ENCODE data around the gene ALG1L2.
"Not testable (repeated sequence)": the region's sequence is repeated elsewhere in the genome, so short reads cannot be mapped to it uniquely, and the experiment has no call there.

ALG1L2 gene

DNA sequence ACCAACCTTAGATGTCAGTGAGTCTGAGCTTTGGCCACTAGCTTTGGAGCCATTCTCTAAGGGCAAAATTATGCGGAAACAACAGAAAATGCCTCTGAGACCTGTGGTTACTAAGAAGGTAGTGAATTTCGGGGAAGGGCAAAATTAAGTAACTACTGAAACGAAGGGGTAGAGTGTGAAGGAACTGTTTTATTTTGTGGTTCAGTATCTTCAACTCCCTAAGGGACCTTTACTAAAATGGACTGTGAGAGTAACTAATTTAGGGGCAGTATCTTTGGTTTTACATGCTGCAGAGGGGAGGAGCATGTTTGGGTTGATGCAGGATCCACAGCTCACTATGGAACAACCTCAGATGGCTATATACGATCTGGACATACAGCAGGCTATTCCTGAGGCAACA, 8.0 kb upstream of the ALG1L2 start:
- DNase-seq (ENCODE audit: low spot score) = no peak
- TF ChIP-seq, protein P1, sequence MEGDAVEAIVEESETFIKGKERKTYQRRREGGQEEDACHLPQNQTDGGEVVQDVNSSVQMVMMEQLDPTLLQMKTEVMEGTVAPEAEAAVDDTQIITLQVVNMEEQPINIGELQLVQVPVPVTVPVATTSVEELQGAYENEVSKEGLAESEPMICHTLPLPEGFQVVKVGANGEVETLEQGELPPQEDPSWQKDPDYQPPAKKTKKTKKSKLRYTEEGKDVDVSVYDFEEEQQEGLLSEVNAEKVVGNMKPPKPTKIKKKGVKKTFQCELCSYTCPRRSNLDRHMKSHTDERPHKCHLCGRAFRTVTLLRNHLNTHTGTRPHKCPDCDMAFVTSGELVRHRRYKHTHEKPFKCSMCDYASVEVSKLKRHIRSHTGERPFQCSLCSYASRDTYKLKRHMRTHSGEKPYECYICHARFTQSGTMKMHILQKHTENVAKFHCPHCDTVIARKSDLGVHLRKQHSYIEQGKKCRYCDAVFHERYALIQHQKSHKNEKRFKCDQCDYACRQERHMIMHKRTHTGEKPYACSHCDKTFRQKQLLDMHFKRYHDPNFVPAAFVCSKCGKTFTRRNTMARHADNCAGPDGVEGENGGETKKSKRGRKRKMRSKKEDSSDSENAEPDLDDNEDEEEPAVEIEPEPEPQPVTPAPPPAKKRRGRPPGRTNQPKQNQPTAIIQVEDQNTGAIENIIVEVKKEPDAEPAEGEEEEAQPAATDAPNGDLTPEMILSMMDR (IDR thresholded peaks at IDR 0.05; ENCODE audit: extremely low read depth, missing control alignments) = no peak

DNA sequence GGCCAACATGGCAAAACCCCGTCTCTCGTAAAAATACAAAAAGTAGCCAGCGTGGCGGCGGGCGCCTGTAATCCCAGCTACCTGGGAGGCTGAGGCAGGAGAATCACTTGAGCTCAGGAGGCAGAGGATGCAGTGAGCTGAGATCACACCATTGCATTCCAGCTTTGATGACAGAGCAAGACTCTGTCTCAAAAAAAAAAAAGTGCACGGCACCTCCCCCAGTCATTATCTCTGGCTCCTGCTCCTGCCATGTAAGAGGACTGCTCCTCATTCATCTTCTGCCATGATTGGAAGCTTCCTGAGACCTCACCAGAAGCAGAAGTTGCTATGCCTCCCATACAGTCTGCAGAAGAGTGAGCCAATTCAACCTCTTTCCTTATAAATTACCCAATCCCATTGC, 4.0 kb upstream of the ALG1L2 start:
- TF ChIP-seq, protein P1 (IDR thresholded peaks at IDR 0.05; ENCODE audit: extremely low read depth, missing control alignments) = no peak
- no peak for DNase-seq (ENCODE audit: low spot score)

DNA sequence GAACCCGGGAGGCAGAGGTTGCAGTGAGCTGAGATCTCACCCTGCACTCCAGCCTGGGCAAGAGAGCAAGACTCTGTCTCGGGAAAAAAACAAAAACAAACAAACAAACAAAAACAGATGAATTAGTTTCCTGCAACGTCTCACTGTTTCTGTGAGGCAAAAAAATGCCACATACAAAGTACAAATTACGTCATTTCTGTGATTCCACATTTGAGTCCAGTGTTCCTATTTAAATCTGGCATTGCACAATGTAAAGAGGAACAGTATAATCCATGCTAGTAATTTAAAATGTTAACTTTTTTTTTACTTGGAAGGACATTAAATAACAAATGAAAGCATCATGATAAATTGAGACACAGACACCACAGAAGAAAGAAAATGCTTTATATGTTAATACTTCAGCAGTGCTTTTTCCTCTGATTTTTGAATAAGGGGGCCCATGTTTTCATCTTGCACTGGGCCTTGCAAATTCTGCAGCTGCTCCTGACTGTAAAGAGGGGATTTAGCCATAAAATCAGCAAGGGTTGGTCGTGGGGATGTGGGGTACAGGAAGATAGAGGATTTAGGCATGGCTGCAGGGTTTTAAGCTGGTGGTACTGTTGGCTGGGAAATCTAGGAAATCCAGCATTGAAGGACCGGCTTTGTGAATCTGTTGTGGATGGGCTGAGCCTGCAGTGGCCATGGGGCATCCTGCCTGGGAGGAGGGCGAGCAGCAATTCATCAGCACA, 1.9 kb downstream of the ALG1L2 start:
- DNase-seq (ENCODE audit: low spot score) = not testable (repeated sequence)

DNA sequence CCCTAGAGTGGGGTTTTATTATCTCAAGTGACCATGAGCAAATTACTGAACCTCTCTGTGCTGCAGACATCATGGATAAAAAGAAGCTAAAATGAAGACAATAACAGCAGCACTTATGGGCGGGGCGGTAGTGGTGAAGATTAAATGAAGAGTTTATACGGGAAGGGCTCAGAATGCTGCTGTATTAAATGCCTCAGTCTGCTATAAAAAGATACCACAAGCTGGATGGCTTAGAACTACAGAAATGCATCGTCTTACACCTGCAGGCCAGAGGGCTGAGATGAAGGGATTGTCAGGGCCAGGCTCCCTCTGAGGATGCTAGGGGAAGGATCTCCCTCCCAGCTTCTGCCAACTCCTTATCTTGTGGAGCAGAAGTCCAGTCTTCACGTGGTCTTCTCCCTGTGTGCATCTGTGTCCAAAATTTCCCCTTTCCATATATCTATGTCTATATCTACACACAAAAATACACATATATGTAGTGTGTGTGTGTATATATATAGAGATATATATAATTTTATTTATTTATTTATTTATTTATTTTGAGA, 2.9 kb downstream of the ALG1L2 start:
- TF ChIP-seq, protein P1 (IDR thresholded peaks at IDR 0.05; ENCODE audit: extremely low read depth, missing control alignments) = no peak
- DNase-seq (ENCODE audit: low spot score) = no peak

DNA sequence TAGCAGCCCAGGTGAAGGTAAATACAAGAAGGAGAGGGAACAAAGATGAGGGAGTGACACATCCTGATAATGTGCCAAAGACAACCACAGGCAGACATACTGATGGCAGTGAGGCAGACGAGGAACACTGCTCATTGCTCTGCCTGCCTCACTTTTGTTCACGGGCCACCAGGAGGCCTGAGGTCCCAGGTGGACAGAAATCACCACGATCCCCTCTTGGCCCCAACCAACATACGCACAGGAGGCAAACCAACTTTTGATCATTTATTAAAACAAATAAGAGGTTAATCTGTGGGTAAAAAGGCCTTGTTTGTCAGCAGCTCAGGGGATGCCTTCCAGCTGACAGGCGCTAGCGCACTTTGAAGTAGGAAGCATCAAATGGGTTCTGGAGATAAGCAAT, 4.2 kb downstream of the ALG1L2 start:
- TF ChIP-seq, protein P1 (IDR thresholded peaks at IDR 0.05; ENCODE audit: extremely low read depth, missing control alignments) = no peak
- DNase-seq (ENCODE audit: low spot score) = no peak

DNA sequence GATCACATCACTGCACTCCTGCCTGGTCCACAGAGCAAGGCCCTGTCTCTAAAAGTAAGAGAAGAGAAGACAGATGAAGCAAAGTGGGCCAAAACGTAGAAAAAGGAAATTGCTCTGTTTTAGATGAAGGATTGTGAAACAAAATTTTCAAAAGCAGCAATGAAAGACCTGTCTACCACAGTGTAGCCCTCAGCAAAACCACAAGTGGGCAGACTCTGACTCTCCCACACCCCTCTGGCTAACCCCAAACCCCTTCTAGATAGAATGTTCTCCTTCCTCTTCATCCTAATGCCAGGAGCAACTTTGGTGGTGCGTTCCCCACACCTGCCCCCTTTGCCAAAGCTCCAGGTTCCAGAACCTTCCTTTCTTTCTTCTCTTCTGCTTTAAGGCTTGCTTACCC, 5.0 kb downstream of the ALG1L2 start:
- DNase-seq (ENCODE audit: low spot score) = not testable (repeated sequence)

DNA sequence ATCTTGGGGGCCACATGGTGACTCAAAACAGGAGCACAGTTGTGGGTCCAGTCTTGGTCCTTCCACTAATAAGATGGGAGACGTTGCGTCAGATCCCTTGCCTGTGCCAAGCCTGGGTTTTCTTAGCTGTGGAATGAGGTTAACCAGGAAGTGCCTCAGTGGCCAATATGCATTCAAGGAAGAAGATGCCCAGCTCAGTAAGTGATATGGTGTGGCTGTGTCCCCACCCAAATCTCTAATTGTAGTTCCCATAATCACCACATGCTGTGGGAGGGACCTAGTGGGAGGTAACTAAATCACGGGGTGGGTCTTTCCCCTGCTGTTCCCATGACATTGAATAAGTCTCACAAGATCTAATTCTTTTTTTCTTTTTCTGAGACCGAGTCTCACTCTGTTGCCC, 6.4 kb downstream of the ALG1L2 start:
- DNase-seq (ENCODE audit: low spot score) = no peak
- TF ChIP-seq, protein P1 (IDR thresholded peaks at IDR 0.05; ENCODE audit: extremely low read depth, missing control alignments) = no peak

DNA sequence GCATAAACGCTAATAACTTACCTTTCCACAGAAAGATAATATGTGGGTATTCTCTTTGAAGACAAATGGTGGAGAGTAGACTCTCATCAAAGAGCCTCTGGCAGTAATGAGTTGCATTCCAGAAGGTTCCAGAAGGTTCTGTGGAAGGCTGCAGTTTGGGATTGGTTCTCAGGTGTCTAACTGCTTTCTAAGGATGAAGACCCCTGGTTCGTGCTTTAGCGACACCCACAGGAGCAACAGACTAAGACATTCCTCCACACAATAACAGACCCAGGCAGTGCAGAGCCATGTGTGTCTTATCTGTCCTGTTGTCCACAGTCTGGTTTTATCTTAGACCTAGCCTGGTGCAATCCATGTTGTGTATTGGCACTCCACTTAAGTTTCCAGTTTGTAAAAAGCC, 9.1 kb downstream of the ALG1L2 start:
- DNase-seq (ENCODE audit: low spot score) = not testable (repeated sequence)

DNA sequence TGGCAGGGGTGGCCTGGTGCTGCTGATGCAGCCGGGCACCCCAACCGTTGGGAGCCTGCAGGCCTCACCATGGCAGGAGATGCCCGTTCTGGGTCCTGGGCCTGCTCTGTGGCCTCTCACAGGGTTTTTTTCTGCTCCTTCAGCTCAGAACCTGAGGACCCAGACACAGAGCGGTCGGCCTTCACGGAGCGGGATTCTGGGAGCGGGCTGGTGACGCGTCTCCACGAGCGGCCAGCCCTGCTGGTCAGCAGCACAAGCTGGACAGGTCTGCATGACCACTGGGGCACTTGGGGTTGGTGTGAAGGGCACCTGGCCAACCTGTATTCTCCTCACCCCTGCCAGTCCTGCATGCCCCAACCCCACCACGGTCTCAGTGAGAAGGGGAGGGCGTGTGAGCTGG, 10.3 kb downstream of the ALG1L2 start:
- TF ChIP-seq, protein P1 (IDR thresholded peaks at IDR 0.05; ENCODE audit: extremely low read depth, missing control alignments) = no peak
- no peak for DNase-seq (ENCODE audit: low spot score)

Measured in GM20000 (cell line).